Peyer's patch (tissue), 4 donors: ENCODE measurements around the gene CLCN2.

Experiments
- CTCF ChIP-seq, 6 experiments: fragments of 450-650 bp in 4 of 6; fragments of 200-600 bp in 2 of 6; sonication (generic) in 1 of 6; IDR thresholded peaks; one replicate each; pipeline ENCODE4 v1.5.1; 2017 to 2019; ENCODE audit warnings: antibody characterized with exemption in 6 of 6, mild to moderate bottlenecking in 3 of 6, moderate library complexity in 1 of 6
- POLR2A ChIP-seq, 2 donors: fragments of 450-650 bp; IDR thresholded peaks; one replicate each; pipeline ENCODE4 v1.5.1; 2017; ENCODE audit warnings: antibody characterized with exemption in 2 of 2, mild to moderate bottlenecking in 2 of 2, moderate library complexity in 2 of 2

- no peak for TF ChIP-seq CTCF (IDR thresholded peaks at IDR 0.05)
- TF ChIP-seq POLR2A (IDR thresholded peaks at IDR 0.05): no peak
Measured at GRCh38 chr3:184384856-184385422, 23.5 kb upstream of the CLCN2 start.
